Putamen (tissue), 1 donor: ENCODE measurements around the gene MPND.
A peak's percentile ranks its signal among the peaks of the same experiment; 100 is the strongest.
"Not testable (repeated sequence)": the region's sequence is repeated elsewhere in the genome, so short reads cannot be mapped to it uniquely, and the experiment has no call there.

Experiments
- DNase-seq: peaks from one replicate; pipeline ENCODE4 v3.0.0-alpha.2; 2016; ENCODE audit warnings: low spot score

The MPND gene

DNA sequence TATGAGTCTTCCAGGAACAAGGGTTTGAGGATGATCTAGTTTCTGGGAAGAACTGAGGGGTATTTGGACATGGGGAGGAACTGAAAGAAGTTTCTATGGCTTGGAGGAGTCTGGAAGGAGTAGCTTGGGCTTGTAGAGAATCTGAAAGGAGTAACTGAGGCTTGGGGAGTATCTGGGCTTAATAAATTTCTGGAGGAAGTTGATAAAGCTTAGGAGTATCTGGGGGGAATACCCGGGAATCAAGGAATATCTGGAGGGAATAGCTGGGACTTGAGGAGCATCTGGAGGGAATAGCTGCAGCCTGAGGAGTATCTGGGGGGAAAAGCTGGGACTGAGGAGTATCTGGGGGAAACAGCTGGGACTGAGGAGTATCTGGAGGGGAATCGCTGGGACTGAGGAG lies 22.9 kb upstream of the MPND start:
- no peak for DNase-seq

DNA sequence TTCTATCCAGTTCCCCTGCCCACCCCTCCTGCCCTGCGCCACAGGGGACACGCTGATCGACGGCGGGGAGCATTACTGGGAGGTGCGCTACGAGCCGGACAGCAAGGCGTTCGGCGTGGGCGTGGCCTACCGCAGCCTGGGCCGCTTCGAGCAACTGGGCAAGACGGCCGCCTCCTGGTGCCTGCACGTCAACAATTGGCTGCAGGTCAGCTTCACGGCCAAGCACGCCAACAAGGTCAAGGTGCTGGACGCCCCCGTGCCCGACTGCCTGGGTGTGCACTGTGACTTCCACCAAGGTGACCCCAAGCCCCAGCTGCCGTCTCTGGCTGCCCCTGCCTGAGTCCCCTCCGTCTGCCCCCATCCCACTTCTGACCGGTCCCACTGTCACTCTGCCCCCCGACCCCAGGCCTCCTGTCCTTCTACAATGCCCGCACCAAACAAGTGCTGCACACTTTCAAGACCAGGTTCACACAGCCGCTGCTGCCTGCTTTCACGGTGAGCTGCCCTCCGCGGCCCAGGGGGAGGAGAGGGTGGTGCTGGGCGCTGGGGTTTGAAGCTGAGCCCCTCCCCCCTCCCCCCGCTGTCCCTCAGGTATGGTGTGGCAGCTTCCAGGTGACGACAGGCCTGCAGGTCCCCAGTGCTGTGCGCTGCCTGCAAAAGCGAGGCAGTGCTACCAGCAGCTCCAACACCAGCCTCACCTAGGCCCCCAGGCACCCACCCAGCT lies 20.3 kb upstream of the MPND start:
- no peak for DNase-seq

DNA sequence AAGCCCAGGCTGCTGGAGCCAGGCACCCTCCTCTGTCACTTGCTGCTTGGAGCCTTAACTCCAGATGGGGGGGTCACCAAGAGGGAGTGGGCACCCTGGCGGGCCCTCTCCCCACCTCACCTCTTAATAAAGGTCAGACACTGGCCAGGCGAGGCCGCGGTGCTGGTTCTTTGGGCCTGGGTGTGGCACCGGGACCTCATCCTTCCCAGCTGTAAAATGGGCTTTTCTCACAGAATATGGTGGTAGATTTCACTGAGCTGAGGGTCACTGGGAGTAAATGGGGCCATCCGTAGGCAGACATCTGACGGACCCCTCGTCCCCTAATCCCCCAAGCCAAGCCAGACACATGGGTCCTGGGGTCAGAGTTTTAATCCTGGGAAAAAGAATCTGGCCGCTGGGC lies 19.7 kb upstream of the MPND start:
- no peak for DNase-seq

DNA sequence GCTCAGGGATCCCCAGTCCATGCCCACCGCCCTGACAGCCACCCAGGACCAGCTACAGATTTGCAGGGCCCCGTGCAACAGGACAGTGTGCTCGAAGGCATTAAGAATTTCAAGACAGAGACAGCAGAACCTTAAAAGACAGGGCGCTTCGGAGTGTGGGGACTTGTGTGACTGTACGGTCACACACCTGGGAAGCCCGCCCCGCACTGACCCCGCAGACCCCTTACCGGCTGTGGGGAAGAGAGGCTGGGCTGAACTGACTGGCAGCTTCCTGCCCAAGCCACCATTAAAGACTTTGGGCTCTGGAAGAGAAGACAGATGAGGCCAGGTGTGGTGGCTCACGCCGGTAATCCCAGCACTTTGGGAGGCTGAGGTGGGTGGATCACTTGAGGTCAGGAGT lies 19.1 kb upstream of the MPND start:
- no peak for DNase-seq

DNA sequence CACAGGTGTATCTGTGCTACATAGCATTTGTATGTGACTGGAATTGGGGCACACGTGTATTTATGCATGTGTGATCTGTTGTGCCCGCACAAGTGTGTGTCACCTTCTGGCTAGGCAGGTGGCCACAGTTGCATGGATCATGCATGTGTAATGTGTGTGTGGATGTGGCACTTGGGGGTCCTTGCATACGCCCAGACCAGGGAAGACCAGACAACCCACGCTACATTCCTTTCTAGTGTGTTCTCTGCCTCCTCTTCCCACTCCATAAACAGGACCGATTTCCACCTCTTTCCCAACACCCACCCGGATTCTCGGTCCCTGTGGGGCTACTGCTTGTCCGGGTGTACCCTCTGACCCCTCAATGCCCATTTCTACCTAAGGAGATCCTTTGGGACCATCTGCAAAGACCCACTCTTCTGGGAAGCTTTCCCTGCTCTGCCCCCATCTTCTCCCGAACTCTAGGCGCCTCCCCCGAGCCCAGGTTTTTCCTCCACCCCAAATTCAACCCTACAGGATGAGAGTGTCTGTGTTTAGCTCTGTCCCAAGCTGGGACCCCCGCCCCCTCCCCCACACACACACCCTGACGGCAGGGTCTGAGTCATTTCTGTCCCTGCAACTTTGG lies 17.0 kb upstream of the MPND start:
- DNase-seq: no peak

DNA sequence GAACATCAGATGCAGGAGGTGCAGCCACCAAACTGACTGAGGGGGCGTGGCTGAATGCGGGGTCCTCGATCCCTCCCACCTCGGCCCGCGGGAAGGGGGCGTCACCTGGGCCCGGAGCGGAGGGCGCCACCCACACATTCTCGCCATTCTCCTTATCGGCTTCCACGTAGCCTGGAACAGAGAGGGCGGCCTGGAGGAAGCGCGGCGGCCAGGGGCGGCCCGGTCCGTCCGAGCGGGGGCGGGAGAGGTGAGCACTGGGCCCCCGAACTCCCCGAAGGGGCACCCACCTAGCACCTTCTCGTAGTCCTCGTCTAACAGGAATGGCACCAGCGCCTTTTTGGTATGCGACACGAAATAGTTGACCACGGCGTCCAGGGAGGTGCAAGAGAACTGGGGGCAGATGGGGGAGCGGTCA lies 16.5 kb upstream of the MPND start:
- no peak for DNase-seq

DNA sequence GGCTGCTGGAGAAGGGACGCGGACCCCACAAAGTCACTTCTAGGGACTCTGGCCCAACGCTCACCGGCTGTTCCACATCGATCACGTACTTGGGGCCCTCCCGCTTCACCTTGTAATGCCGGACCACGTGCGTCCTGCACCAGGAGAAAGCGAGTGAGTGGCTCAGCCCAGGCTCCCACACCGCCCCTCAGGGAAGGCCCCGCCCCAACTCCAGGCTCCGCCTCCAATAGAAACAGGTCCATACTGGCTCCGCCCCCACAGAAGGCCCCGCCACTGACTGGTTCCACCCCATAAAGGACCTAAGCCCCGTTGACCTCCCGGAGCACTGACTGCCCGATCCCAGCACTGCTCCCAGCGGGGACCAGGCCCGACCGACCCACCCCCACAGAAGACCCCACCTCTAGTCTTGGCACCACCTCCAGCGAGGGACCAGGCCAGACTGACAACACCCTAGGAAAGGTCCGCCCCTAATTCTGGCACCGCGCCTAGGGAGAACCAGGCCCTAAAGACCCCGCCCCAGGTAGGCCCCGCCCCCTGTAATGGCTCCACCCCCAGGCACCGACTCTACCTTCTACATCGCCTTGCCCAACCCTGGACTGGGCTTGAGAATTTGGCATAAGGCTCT lies 16.0 kb upstream of the MPND start:
- no peak for DNase-seq

DNA sequence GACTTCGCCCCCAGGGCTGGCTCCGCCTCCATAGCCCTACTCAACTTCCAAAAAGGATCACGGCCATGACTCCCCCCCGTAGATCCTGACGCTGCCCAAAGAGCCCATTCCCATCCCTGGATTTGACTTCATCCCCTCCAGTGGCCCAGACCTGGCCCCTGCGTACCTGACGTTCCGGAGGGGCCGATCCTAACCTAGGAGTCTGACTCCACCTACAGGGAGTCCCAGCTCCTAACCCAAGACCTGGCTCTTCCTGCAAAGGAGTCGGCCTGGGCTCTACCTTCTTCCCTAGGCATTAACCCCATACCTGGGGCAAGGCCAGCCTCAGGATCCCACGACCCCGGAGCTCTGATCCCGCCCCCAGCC lies 15.5 kb upstream of the MPND start:
- no peak for DNase-seq

DNA sequence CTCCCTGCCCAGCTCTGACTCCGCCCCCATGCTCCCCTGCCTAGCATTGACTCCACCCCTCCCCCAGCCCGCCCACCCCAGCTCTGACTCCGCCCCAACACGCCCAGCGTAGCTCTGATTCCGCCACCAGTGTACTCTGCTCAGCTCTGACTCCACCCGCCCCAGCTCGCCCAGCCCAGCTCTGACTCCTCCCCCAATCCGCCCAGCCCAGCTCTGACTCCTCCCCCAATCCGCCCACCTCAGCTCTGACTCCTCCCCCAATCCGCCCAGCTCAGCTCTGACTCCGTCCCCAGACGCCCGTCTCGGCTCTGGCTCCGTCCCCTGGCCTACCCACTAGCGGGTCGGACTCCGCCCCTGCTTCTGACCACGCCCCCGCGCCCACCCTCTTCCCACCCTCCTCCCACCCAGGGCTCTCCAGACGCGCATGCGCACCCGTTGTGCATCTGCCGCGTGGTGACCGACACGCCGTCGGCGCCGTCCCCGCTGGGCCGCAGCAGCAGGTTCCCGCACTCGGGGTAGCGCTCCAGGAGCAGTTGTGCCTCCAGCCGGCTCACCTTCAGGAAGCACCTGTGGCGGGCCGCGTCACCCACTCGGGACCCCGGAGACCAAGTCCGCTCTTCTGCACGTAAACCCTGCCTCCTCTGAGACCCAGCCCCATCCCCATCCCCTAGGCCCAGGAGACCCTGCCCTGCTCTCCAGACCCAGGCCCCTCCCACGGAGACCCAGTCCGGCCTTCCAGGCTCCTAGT lies 14.9 kb upstream of the MPND start:
- peak; percentile 87 for DNase-seq

DNA sequence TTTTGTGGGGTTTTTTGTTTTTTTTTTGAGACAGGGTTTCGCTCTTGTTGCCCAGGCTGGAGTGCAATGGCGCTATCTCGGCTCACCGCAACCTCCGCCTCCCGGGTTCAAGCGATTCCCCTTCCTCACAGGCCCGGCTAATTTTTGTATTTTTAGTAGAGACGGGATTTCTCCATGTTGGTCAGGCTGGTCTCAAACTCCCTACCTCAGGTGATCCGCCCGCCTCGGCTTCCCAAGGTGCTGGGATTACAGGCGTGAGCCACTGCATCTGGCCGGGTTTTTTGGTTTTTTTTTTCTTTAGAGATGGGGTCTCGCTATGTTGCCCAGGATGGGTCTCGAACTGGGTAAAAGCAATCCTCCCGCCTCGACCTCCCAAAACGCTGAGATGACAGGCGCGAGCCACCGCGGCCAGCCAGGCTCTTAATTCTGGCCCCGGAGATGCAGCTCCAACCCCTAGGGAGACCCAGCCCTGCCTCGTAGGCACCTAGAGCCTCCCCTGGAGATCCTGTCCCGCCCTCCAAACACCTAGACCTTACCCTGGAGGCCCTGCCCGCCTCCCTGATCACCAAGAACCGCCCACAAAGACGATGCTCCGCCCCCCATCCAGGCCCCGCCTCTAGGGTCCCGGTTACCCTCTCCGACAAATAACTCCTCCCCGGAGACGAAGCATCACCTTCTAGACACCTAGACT lies 14.2 kb upstream of the MPND start:
- not testable (repeated sequence) for DNase-seq

DNA sequence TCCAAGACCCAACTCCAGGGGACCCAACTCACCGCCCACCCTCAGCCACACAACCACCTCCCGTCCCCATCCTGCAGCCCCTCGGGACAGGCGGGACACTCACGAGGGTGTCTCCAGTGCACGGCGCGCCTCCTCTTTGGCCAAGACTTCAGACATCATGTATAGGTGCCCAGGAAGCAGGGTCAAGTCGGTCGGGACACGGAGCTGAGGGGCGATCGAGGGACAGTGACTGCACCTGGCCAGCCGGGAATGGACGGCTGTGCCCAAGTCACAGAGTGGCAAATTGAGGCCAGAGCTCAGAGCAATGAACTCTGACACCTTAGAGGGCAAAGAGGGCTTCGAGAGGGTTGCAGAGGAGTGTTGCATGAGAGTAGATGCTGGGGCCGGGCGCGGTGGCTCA lies 13.5 kb upstream of the MPND start:
- DNase-seq: no peak

DNA sequence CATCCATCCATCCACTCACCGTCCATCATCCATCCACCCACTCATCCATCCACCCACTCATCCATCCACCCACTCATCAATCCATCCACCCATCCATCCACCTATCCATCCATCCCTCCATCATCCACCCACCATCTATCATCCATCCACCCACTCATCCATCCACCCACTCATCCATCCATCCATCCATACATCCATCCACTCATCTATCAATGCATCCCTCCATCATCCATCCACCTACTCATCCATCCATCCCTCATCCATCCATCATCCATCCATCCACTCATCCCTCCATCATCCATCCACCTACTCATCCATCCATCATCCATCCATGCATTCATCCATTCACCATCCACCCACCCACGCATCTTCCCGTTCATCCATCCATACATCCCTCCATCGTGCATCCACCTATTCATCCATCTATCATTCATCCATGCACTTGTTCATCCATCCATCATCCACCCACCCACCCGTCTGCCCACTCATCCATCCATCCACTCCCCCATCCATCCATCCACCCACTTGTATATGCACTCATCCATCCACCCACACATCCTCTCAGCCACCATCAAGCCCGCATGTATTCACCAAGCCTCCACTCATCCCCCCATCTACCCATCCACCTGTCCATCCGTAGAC lies 8.3 kb upstream of the MPND start:
- no peak for DNase-seq

DNA sequence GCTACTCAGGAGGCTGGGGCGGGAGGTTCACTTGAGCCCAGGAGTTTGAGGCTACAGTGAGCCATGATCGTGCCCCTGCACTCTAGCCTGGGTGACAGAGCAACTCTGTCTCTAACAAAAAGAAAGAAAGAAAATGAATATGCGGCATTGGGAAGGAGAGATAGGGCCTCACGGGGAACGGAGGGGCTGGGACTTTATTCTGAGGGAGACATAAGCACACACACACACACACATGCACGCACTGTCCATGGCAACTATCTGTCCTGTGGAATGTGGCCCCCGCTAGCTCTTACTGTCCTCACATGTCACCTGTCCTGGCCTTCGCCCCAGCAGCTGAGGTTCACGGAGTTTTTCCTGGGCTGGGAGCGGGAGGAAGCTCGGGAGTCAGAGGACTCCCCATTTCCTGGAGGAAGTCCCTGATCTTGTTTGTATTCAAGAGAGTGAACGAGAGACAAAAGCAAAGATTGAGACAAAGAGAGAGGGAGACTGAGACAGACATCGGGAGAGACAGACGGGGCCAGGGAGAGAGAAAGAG lies 5.4 kb upstream of the MPND start:
- no peak for DNase-seq

DNA sequence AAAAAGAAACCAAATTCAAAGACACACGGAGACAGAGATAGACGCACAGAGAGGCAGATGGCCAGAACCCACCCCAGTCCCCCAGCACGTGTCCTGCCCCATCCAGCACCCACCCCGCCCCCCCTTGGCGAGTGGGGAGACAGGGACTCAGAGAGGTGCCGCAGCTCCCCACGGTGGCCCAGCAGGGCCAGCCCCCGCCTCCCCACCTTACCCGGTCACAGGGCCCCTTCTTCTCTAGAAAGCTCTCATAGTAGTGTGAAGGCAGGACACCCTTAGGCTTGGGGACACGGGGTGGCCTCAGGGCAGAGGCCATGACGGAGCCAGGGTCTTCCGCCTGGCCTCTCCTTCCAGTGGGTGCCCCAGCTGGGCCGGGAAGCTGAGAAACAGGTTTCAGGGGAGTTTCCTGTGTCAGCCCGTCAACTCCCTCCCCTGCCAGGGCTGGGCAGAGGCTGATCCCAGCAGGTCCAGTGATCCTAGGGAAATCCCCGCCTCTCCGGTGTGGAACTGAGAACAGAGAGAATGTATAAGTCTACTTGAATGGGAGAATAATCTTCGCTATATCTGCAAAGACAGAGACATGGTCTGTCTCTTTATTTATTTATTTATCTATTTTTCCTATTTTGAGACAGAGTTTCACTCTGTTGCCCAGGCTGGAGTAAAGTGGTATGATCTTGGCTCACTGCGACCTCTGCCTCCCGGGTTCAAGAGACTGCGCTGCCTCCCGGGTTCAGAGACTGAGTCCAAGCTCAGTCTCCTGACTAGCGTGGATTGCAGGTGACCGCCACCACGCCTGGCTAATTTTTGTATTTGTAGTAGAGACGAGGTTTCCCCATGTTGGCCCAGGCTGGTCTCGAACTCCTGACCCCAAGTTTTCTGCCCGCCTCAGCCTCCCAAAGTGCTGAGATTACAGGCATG lies 4.7 kb upstream of the MPND start, which contains the start of gene STAP2:
Gene STAP2, minus strand, starts transcription at position 387 of the 915 bp plus-strand sequence. Its CDS starts 74 bp downstream, at position 313.
- no peak for DNase-seq

DNA sequence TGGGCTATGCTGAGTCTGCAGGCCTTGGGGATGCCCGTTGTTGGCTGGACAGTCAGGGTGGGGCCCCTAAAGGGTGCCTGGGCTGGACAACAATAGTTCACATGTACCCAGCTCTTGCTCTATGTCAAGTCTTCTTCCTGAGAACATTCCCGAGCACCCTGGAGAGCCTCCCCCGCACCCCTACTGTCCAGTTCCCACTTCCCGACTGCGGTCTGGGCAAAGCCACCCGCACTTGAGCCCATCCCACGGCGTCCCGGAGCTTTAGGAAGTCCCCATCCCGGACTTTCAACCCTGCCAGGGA lies 1.1 kb upstream of the MPND start:
- DNase-seq: no peak

DNA sequence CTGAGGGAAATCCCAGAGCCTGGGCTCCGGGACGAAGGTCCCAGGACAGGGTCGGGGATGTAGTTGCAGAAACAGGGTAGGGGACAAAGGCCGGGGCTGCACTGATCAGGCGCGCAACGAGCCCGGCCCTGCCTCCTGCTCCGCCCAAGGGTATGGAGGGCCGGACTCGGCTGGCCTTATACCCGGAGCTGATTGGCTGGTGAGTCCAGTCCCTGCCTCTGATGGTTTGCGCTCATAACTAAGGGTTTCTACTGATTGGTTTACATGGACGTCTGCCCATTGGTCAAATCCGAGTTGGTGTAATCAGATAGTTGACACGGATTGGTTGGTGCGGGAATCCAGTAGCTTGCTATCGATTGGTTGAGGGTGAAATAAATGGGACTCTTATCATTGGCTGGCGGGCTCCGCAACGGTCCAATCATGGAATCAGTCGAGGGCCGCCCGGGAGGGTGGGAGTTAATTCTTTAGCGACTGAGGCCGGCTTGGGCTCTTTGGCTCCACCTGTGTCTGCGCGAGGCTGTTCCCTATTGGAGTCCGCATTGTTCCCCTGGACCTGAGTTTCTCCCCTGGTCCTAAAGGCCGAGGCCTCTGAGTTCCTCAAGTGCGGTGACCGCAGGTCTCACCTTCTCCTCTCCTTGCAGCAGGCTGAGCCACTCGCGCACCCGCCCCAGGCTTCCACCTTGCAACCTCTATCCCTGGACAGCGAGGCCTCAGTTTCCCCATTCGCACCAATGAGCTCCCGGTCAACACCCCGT lies 570 bp upstream of the MPND start:
- peak; percentile 100 for DNase-seq

DNA sequence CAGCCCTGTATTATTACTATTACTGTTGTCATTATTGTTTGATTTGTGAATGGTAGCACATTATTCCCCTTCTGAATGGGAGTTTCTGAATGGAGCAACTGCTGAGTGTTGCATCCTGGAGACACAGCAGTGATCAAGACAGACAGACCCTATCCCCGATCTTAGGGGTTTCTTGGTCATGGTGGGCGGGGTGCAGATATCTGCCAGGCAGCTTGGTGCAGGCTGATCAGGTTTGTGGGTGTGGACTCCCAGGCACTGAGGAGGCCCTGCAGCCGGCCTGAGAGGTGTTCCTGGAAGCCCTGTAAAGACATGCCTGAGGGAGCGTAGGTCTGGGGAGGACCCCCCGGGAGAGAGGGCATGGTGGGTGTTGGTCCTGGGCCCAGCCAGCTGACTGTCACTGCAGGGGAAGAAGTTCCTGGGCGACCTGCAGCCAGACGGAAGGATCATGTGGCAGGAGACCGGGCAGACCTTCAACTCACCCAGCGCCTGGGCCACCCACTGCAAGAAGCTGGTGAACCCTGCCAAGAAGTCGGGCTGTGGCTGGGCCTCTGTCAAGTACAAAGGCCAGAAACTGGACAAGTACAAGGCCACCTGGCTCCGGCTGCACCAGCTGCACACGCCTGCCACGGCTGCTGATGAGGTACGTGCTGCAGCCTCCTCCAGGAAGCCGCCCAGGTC lies 2.1 kb downstream of the MPND start:
- DNase-seq: no peak

DNA sequence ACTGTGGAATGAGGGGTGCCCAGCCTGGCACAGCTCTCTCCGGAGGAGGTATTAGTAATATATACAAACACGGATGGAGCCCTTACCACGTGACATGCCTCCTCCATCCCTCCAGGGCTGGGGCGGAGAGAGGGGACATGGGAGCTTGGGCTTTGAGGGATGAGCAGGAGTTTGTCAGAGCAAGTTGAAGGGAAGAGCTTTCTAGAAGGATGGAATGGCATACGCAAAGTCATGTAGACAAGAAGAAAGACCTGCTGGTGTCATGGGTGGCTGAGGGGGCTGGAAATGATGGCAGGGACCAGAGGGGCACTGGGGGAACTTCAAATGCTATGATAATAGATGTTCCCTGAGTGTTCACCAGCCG lies 2.6 kb downstream of the MPND start:
- DNase-seq: no peak

DNA sequence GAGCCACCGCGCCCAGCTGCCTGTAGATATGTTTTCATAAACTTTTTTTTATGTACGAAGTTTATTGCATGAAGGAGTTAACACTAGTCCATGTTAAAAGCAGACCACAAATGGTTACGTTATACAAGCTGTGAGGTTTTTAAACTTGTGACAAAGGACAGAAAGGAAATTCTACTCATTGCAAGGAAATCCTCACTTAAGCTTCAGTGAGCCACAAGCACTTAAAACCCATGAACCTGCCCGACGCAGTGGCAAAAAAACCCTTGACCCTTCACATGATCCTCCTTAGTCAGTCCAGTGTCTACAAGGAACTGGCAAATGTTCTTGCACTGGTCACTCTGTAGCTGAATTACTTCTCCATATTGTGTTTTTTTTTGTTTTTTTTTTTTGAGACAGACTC lies 4.2 kb downstream of the MPND start:
- no peak for DNase-seq
